Measurements from ENCODE around the gene SHROOM1.
A peak's percentile ranks its signal among the peaks of the same experiment; 100 is the strongest.
"Not testable (repeated sequence)": the region's sequence is repeated elsewhere in the genome, so short reads cannot be mapped to it uniquely, and the experiment has no call there.

Gene SHROOM1

GRCh38 chr5:132865668-132866341, 35.4 kb upstream of the SHROOM1 start:
- peak overlapping the region; percentile 73 for H3K27ac ChIP-seq
- TF ChIP-seq CTCF (IDR thresholded peaks at IDR 0.05) = no peak
- TF ChIP-seq ZFX (IDR thresholded peaks at IDR 0.05; ENCODE audit: borderline replicate concordance) = no peak

GRCh38 chr5:132860742-132861141, 30.3 kb upstream of the SHROOM1 start:
- no peak overlapping the region for H3K27ac ChIP-seq
- TF ChIP-seq ZFX (IDR thresholded peaks at IDR 0.05; ENCODE audit: borderline replicate concordance) = no peak
- TF ChIP-seq CTCF (IDR thresholded peaks at IDR 0.05) = no peak

- H3K27ac ChIP-seq = no peak overlapping the region
- TF ChIP-seq ZFX (IDR thresholded peaks at IDR 0.05; ENCODE audit: borderline replicate concordance) (no peak), CTCF (IDR thresholded peaks at IDR 0.05) (no peak)
These were observed 29.5 kb upstream of the SHROOM1 start for GRCh38 chr5:132859889-132860437.

GRCh38 chr5:132856011-132856410, 25.6 kb upstream of the SHROOM1 start:
- no peak for TF ChIP-seq ZFX (IDR thresholded peaks at IDR 0.05; ENCODE audit: borderline replicate concordance)
- no peak for TF ChIP-seq CTCF (IDR thresholded peaks at IDR 0.05)
- H3K27ac ChIP-seq = no peak overlapping the region

- not testable (repeated sequence) for H3K27ac ChIP-seq
These were observed 24.5 kb upstream of the SHROOM1 start for GRCh38 chr5:132854992-132855391.

- H3K27ac ChIP-seq = no peak overlapping the region
- TF ChIP-seq ZFX (IDR thresholded peaks at IDR 0.05; ENCODE audit: borderline replicate concordance) (no peak), CTCF (IDR thresholded peaks at IDR 0.05) (no peak)
These were observed 23.9 kb upstream of the SHROOM1 start for GRCh38 chr5:132854301-132854700.

- H3K27ac ChIP-seq = peak overlapping the region; percentile 33
These were observed 23.3 kb upstream of the SHROOM1 start for GRCh38 chr5:132853790-132854189.

More at GRCh38 chr5:132853790-132854189, 23.3 kb upstream of the SHROOM1 start:
- TF ChIP-seq ZFX (IDR thresholded peaks at IDR 0.05; ENCODE audit: borderline replicate concordance) (no peak), CTCF (IDR thresholded peaks at IDR 0.05) (no peak)

Measured in 22Rv1 (cell line).